ENCODE measurements around the gene KIAA0319L. TPM values are rescaled to one million over a fixed set of nuclear protein-coding genes. Genes with fewer than 3 reads are reported as not detected.

KIAA0319L gene
- total and polyA plus RNA-seq, 7 donors, result 8.3 to 50.4 (median 30.7) TPM

DNA sequence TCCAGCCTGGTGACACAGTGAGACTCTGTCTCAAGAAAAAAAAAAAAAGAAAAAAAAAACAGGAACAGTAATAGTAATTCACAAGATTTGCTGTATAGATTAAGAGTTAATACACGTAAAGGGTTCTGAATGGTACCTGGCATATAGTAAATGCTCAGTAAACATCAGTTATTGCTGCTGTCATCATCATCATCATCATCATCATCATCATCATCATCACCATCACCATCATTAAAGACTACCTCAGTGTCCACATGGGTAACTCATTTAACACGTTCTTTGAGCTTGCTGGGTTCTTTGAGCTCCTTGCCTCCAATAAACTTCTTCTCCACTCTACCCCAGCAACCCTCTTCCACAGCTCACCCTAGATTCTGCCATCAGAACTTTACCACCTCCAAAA lies 55.0 kb downstream of the KIAA0319L start:
- intact Hi-C loops (cut with DNase I), result no loop called here
- WGBS, 2 donors, result 96% methylated on average over 2 of the region's 2 CpGs
- Histone ChIP-seq H3K27me3 (no peaks in the 10 kb centered on the region), H3K9me3 (no peaks in the 10 kb centered on the region), H3K4me3 (no peak overlapping the region), H3K27ac (no peak overlapping the region), H3K4me1 (peaks cover 0 to 8% (median 3%) of the 10 kb centered on the region in 4 donors), H3K36me3 (peaks cover 0 to 12% (median 10%) of the 10 kb centered on the region in 4 donors)
- DNase-seq, result no peak
- TF ChIP-seq, protein P1, sequence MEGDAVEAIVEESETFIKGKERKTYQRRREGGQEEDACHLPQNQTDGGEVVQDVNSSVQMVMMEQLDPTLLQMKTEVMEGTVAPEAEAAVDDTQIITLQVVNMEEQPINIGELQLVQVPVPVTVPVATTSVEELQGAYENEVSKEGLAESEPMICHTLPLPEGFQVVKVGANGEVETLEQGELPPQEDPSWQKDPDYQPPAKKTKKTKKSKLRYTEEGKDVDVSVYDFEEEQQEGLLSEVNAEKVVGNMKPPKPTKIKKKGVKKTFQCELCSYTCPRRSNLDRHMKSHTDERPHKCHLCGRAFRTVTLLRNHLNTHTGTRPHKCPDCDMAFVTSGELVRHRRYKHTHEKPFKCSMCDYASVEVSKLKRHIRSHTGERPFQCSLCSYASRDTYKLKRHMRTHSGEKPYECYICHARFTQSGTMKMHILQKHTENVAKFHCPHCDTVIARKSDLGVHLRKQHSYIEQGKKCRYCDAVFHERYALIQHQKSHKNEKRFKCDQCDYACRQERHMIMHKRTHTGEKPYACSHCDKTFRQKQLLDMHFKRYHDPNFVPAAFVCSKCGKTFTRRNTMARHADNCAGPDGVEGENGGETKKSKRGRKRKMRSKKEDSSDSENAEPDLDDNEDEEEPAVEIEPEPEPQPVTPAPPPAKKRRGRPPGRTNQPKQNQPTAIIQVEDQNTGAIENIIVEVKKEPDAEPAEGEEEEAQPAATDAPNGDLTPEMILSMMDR (IDR thresholded peaks at IDR 0.05), result no peak
- TF ChIP-seq POLR2A (IDR thresholded peaks at IDR 0.05) (no peak), POLR2AphosphoS5 (IDR thresholded peaks at IDR 0.05) (no peak), EP300 (IDR thresholded peaks at IDR 0.05) (no peak)

DNA sequence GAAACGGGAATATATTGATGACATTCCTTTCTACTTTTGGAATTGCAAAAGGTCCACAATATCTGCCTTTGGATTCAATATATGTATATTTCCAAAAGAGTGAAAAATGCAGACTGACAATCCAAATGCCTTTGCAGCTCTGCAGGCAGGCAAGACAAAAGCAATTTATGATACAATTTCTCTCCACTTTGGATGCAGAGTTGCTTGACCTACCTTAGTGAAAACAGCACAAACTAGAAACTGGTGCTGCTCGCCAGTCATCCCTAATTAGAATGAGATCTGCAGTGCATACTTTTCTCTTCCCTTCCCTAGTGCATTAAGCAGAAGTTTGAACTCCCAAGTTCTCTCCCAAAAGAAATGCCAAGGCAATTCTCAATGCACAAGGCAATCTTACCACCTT lies 56.8 kb downstream of the KIAA0319L start:
- Histone ChIP-seq H3K27me3 (no peaks in the 10 kb centered on the region), H3K27ac (no peak overlapping the region)

DNA sequence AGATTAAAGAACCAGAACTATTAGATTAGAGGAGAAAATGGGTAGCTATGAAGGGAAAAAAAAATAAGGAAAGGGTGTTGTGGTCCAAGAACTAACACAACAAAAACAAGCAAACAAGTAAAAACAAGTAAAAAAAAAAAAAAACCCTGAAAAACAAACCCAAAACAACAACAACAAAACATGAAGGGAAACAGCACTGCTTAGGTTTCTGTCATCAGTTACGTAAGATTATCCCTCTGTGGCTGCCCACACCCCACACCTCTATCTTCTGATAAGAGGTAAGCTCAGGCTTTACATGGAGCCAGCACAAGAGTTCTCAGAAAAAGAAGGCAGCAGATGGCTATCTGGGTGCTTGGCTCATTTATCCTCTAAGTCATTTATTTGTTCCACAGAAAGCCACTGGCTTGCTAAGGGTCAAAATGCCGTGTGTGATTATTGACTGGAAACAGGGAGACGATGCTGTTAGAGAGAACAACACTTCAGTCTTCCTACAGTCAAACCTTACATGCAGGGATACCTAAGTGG lies 57.5 kb downstream of the KIAA0319L start:
- WGBS, 2 donors, result 54 to 75% methylated on average over 3 of the region's 3 CpGs

More for the DNA sequence above, 56.8 kb downstream of the KIAA0319L start:
- Histone ChIP-seq H3K9me3 (no peaks in the 10 kb centered on the region), H3K36me3 (peaks cover 0 to 2% (median 0%) of the 10 kb centered on the region in 4 donors), H3K4me3 (no peak overlapping the region), H3K4me1 (peaks cover 0 to 8% (median 3%) of the 10 kb centered on the region in 4 donors)
- no peak for TF ChIP-seq EP300 (IDR thresholded peaks at IDR 0.05)
- TF ChIP-seq POLR2A (IDR thresholded peaks at IDR 0.05), result no peak
- TF ChIP-seq, protein P1 (IDR thresholded peaks at IDR 0.05), result no peak
- TF ChIP-seq POLR2AphosphoS5 (IDR thresholded peaks at IDR 0.05), result no peak
- 83 to 88% methylated on average over 2 of the region's 2 CpGs for WGBS, 2 donors
- intact Hi-C loops (cut with DNase I), result no loop called here
- DNase-seq, result no peak

DNA sequence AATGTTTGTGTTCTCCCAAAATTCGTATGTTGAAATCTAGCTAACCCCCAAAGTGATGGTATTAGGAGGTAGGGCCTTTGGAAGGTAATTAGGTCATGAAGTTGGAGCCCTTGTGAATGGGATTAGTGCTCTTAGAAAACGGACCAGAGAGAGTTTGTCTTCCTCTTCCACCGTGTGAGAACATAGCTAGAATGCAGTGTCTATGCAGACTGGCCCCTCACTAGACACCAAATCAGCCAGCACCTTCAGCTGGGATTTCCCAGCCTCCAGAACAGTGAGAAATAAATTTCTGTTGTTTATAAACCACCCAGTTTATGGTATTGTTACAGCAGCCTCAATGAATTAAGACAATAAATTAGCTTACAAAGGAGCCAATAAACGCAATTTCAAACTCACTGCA lies 58.0 kb downstream of the KIAA0319L start:
- intact Hi-C loops (cut with DNase I), result no loop called here
- TF ChIP-seq, protein P1 (IDR thresholded peaks at IDR 0.05), result no peak
- TF ChIP-seq POLR2A (IDR thresholded peaks at IDR 0.05), result no peak
- H3K4me1 ChIP-seq, result peaks cover 0 to 8% (median 3%) of the 10 kb centered on the region in 4 donors
- H3K4me3 ChIP-seq, result no peak overlapping the region
- DNase-seq, result no peak
- no peaks in the 10 kb centered on the region for H3K27me3 ChIP-seq
- no peaks in the 10 kb centered on the region for H3K9me3 ChIP-seq
- no peak overlapping the region for H3K27ac ChIP-seq
- 84 to 89% methylated on average over 4 of the region's 4 CpGs for WGBS, 2 donors
- no peaks in the 10 kb centered on the region for H3K36me3 ChIP-seq

More for the DNA sequence above, 57.5 kb downstream of the KIAA0319L start:
- Histone ChIP-seq H3K4me3 (no peak overlapping the region), H3K27ac (no peak overlapping the region), H3K27me3 (no peaks in the 10 kb centered on the region), H3K36me3 (no peaks in the 10 kb centered on the region), H3K4me1 (peaks cover 0 to 8% (median 3%) of the 10 kb centered on the region in 4 donors), H3K9me3 (no peaks in the 10 kb centered on the region)
- intact Hi-C loops (cut with DNase I), result no loop called here
- TF ChIP-seq, protein P1 (IDR thresholded peaks at IDR 0.05), result no peak
- TF ChIP-seq EP300 (IDR thresholded peaks at IDR 0.05) (no peak), POLR2AphosphoS5 (IDR thresholded peaks at IDR 0.05) (no peak), POLR2A (IDR thresholded peaks at IDR 0.05) (no peak)
- DNase-seq, result no peak

DNA sequence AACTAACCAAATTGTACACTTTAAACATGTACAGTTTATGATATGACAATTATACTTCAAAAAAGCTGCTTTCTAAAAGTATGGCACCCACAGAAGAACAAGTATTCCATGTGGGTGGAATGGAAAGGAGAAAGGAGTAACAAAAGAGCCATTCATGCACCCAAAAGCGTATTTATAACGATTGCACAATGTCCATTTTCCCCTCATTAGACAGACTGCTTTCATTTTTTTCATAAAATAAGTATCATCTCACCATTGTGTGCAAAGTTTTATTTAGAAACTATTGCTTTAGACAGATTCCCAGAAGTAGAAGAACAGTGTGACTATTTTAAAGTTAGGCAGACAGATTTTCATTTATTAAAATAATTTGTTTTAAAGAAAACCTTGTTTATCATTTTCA lies 59.6 kb downstream of the KIAA0319L start:
- intact Hi-C loops (cut with DNase I), result no loop called here
- no peaks in the 10 kb centered on the region for H3K36me3 ChIP-seq
- no peak overlapping the region for H3K27ac ChIP-seq
- H3K4me3 ChIP-seq, result no peak overlapping the region
- no peaks in the 10 kb centered on the region for H3K27me3 ChIP-seq
- H3K4me1 ChIP-seq, result peaks cover 0 to 8% (median 3%) of the 10 kb centered on the region in 4 donors
- H3K9me3 ChIP-seq, result no peaks in the 10 kb centered on the region
- no peak for TF ChIP-seq EP300 (IDR thresholded peaks at IDR 0.05)
- TF ChIP-seq, protein P1 (IDR thresholded peaks at IDR 0.05), result no peak
- no peak for TF ChIP-seq POLR2AphosphoS5 (IDR thresholded peaks at IDR 0.05)
- TF ChIP-seq POLR2A (IDR thresholded peaks at IDR 0.05), result no peak
- 16 to 71% methylated on average over 2 of the region's 2 CpGs for WGBS, 2 donors
- no peak for DNase-seq

All from sigmoid colon (tissue), 7 donors.